ENCODE results near the gene HTT.

Gene HTT

DNA sequence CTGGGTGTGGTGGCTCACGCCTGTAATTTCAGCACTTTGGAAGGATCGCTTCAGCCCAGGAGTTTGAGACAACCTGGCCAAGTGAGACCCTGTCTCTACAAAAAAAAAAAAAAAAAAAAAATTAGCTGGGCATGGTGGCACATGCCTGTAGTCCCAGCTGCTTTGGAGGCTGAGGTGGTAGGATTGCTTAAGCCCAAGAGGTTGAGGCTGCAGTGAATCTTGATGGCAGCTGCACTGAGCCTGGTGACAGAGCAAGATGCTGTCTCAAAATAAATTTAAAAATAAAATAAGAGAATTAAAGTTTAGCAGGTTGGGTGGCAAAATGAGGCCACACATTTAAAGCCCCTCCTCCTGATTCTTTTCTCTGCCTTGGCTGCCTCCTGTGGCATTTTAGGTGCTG lies 47.1 kb downstream of the HTT start:
- no peak for DNase-seq (ENCODE audit: insufficient read length, low spot score)
- TF ChIP-seq, protein P1, sequence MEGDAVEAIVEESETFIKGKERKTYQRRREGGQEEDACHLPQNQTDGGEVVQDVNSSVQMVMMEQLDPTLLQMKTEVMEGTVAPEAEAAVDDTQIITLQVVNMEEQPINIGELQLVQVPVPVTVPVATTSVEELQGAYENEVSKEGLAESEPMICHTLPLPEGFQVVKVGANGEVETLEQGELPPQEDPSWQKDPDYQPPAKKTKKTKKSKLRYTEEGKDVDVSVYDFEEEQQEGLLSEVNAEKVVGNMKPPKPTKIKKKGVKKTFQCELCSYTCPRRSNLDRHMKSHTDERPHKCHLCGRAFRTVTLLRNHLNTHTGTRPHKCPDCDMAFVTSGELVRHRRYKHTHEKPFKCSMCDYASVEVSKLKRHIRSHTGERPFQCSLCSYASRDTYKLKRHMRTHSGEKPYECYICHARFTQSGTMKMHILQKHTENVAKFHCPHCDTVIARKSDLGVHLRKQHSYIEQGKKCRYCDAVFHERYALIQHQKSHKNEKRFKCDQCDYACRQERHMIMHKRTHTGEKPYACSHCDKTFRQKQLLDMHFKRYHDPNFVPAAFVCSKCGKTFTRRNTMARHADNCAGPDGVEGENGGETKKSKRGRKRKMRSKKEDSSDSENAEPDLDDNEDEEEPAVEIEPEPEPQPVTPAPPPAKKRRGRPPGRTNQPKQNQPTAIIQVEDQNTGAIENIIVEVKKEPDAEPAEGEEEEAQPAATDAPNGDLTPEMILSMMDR (IDR thresholded peaks at IDR 0.05; ENCODE audit: insufficient read depth, missing control alignments) = no peak
- no peak for FAIRE-seq

DNA sequence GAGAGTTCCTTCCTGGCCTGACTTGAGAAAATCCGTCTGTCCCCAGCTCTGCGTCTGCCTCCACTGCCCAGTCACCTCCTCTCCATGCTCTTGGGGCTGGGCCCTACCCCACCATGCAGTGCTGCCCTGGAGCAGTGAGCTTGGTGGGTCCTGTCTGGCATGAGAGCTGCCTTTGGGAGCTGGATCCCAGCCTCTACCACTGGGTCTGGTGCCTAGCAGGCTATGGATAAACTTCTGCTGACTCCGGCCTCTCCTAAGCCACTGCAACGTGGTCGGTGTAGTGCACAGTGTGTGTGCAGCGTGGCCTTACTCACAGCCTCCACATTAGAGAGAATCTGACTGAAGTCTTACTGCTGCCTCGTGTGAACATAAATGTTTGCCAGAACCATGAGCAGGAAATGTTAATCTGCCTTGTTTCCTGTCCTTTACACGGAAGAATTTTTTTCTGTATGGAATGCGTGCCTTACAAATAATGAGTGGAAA lies 47.6 kb downstream of the HTT start:
- TF ChIP-seq, protein P1 (IDR thresholded peaks at IDR 0.05; ENCODE audit: insufficient read depth, missing control alignments) = no peak
- no peak for FAIRE-seq
- DNase-seq (ENCODE audit: insufficient read length, low spot score) = no peak

DNA sequence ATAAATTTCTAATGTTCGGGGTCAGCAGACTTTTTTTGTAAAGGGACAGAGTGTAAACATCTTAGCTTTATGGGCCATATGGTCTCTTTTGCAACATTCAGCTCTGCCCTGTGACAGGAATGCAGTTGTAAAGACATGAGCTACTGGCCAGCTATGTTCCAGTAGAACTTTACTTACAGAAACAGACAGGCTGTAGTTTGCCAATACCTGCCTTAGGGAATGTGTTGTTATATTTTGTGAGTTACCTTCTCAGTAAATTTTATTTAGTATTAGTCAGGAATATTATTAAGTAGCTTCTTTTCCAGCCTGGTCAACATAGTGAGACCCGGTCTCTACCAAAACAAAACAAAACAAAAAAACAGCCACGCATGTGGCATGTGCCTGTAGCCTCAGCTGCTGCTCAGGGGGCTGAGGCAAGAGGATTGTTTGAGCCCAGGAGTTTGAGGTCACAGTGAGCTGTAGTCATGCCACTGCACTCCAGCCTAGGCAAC lies 48.7 kb downstream of the HTT start:
- TF ChIP-seq, protein P1 (IDR thresholded peaks at IDR 0.05; ENCODE audit: insufficient read depth, missing control alignments) = no peak
- FAIRE-seq (no peak), DNase-seq (ENCODE audit: insufficient read length, low spot score) (no peak)

DNA sequence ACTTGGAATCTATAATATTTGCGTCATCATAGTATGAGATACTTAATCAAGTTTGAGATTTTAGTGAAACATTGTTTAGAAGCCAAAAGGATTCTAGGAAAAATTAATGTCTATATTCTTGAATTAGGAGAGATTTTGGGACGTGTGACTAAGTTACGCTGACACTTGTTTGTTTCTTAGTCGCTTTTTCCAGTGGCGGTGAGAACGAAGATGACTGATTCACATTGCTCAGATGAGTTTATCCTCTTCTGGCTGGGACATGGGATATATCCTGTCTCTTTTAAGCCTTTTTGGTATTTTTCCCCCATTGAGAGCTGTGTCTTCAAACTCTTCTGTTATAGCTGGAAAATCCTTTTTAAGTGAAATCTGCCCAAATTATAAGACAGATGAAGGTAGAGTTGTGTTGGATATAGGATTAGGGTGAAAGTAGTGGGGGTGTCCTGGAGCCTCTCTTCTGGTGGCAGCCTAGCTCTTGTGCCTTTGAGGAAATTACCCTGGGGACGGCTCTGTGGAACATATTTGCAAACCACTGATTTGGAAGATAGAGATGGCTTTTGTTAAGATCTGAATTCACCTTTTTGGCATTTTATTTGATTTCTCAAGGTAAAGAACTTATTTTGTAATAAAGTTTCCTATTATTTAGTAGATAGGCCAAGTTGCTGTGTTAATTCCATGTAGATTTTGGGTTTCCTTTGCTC lies 49.7 kb downstream of the HTT start:
- DNase-seq (ENCODE audit: insufficient read length, low spot score) (no peak), FAIRE-seq (no peak)
- TF ChIP-seq, protein P1 (IDR thresholded peaks at IDR 0.05; ENCODE audit: insufficient read depth, missing control alignments) = no peak

DNA sequence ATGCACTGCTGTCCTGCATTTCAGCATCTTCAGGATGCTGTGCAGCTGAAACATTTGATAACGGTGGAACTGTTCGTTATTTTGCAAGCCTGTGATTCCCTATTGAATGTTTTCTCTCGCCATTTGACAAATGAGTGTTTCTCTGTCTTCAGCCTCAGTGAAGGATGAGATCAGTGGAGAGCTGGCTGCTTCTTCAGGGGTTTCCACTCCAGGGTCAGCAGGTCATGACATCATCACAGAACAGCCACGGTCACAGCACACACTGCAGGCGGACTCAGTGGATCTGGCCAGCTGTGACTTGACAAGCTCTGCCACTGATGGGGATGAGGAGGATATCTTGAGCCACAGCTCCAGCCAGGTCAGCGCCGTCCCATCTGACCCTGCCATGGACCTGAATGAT lies 52.6 kb downstream of the HTT start:
- TF ChIP-seq, protein P1 (IDR thresholded peaks at IDR 0.05; ENCODE audit: insufficient read depth, missing control alignments) = no peak
- FAIRE-seq = no peak
- no peak for DNase-seq (ENCODE audit: insufficient read length, low spot score)

DNA sequence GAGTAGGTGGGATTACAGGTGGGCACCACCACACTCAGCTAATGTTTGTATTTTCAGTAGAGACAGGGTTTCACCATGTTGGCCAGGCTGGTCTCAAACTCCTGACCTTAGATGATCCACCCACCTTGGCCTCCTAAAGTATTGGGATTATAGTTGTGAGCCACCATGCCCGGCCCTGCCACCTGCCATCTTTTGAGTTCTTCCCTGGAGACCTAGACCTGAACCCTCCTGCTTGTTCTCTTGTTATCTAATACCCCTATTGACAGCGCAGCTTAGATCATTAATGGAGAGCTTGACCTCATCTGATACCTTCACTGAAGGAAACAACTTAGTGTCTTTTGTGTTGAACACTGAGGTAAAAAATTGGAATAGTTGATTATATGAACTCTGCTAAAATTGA lies 53.6 kb downstream of the HTT start:
- no peak for DNase-seq (ENCODE audit: insufficient read length, low spot score)
- TF ChIP-seq, protein P1 (IDR thresholded peaks at IDR 0.05; ENCODE audit: insufficient read depth, missing control alignments) = no peak
- no peak for FAIRE-seq

DNA sequence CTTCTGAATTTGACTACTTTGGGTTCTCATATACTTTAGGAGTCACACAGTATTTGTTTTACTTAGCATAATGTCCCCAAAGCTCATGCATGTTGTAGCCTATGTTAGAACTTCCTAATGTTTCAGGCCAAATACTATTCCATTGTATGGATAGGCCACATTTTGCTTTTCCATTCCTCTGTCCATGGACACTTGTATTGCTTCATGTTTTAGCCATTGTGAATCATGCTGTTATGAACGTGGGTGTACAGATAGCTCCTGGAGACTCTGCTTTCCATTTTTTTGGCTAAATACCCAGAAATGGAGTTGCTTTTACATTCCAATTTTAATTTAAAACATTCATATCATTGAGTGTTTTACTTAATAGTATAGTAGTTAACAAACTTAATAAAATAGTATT lies 54.5 kb downstream of the HTT start:
- TF ChIP-seq, protein P1 (IDR thresholded peaks at IDR 0.05; ENCODE audit: insufficient read depth, missing control alignments) = no peak
- DNase-seq (ENCODE audit: insufficient read length, low spot score) (no peak), FAIRE-seq (no peak)
